HepG2 (cell line): ENCODE measurements around the gene GOLGA7B. TPM values are rescaled to one million over a fixed set of nuclear protein-coding genes. Genes with fewer than 3 reads are reported as not detected.

ENCODE experiments used
- ATAC-seq: fragments of 200-7000 bp; cut with Tn5 transposase; 3 replicates; pipeline ENCODE4 v1.9.1; 2020; ENCODE audit warnings: mild to moderate bottlenecking, moderate library complexity
- BruUV-seq: library from RNA; stranded (reverse); fragments of 400-500 nt; replicated peaks from 2 replicates; lab custom pipeline; 2021; lab: Mats Ljungman, UMichigan
- CTCF ChIA-PET: fragments of 300-600 bp; formaldehyde crosslinking; extraction: SDS; loops from one replicate; lab custom pipeline; 2021; ENCODE audit warnings: low total read pairs, inconsistent platforms, low intra/inter-chr PET ratio; lab: Yijun Ruan, JAX
- POLR2A ChIA-PET: fragments of 350-600 bp; sonication (Branson Sonifier 250); formaldehyde crosslinking; loops from one replicate; lab custom pipeline; 2020; ENCODE audit warnings: antibody characterized with exemption, inconsistent platforms; lab: Yijun Ruan, JAX
- DNase-seq: peaks from one replicate; pipeline ENCODE4 v3.0.0-alpha.2; 2015; ENCODE audit warnings: low spot score
- FAIRE-seq: peaks from 3 replicates; lab custom pipeline; 2011; peaks lifted over from hg19 to GRCh38; lab: Jason Lieb, UNC
- H2AFZ ChIP-seq: one replicate; pipeline ENCODE4 v1.6.1; 2011; ENCODE audit warnings: low read length, inconsistent platforms
- H3K27ac ChIP-seq: fragments of 300-600 bp; 3 replicates; pipeline ENCODE4 v1.8.0; 2011; ENCODE audit warnings: mixed run types, mild to moderate bottlenecking, mixed read lengths, low read length, inconsistent platforms; ENCODE audit not compliant: insufficient read depth; ENCODE audit errors: extremely low read length
- H3K27me3 ChIP-seq, 2 experiments: fragments of 200-600 bp in 1 of 2; 2 replicates in 1 of 2; 3 replicates in 1 of 2; pipeline versions ENCODE4 v1.6.0 to v1.8.0; 2011; ENCODE audit warnings: low read length in 2 of 2, mild to moderate bottlenecking in 2 of 2, moderate library complexity in 2 of 2, inconsistent platforms in 1 of 2; ENCODE audit not compliant: insufficient read depth in 2 of 2, control insufficient read depth in 1 of 2
- H3K36me3 ChIP-seq, 2 experiments: fragments of 200-600 bp in 1 of 2; replicated peaks in 1 of 2; 2 replicates in 1 of 2; 3 replicates in 1 of 2; pipeline versions ENCODE4 v1.5.1 to v1.8.0; 2011; ENCODE audit warnings: low read length in 2 of 2, inconsistent platforms in 1 of 2; ENCODE audit not compliant: insufficient read depth in 2 of 2, control insufficient read depth in 1 of 2
- H3K4me1 ChIP-seq: 2 replicates; pipeline ENCODE4 v1.5.1; 2012; ENCODE audit warnings: low read length, inconsistent platforms; ENCODE audit not compliant: insufficient read depth
- H3K4me2 ChIP-seq: 2 replicates; pipeline ENCODE4 v1.6.0; 2011; ENCODE audit warnings: low read depth, low read length, inconsistent platforms
- H3K4me3 ChIP-seq, 3 experiments: fragments of 200-600 bp in 1 of 3; sonication (generic), shearing (Covaris generic) in 1 of 3; replicated peaks in 1 of 3; 2 replicates each; pipeline ENCODE4 v1.5.1; 2011 to 2016; ENCODE audit warnings: low read length in 3 of 3, inconsistent platforms in 2 of 3, low read depth in 2 of 3, mild to moderate bottlenecking in 2 of 3, control low read depth in 1 of 3, mixed read lengths in 1 of 3; ENCODE audit not compliant: insufficient read depth in 1 of 3
- H3K79me2 ChIP-seq: one replicate; pipeline ENCODE4 v1.6.1; 2011; ENCODE audit warnings: low read length, inconsistent platforms; ENCODE audit not compliant: insufficient read depth
- H3K9ac ChIP-seq: 2 replicates; pipeline ENCODE4 v1.6.0; 2011; ENCODE audit warnings: mild to moderate bottlenecking, low read depth, low read length, inconsistent platforms; ENCODE audit not compliant: insufficient read depth
- H3K9me3 ChIP-seq: 2 replicates; pipeline ENCODE4 v1.5.1; 2012; ENCODE audit warnings: mild to moderate bottlenecking, low read length
- H4K20me1 ChIP-seq: 2 replicates; pipeline ENCODE4 v1.6.0; 2011; ENCODE audit warnings: inconsistent platforms, mild to moderate bottlenecking, low read length, moderate library complexity; ENCODE audit not compliant: insufficient read depth
- WGBS: methylation state at CpG from one replicate; pipeline ENCODE4 v1.1.6; 2017; ENCODE audit warnings: low lambda C conversion rate; 5-methylcytosine and 5-hydroxymethylcytosine counted together
- in situ Hi-C: cut with HindIII; loops from 2 replicates; pipeline ENCODE4 v1.10.0; 2017; ENCODE audit warnings: low pct_unique_long_range_greater_than_20kb; ENCODE audit not compliant: extremely low pct_ligation_motif_present
- intact Hi-C: fragments of 100-400 bp; cut with micrococcal nuclease; formaldehyde crosslinking; loops from one replicate; pipeline ENCODE4 v1.10.0; 2022; ENCODE audit not compliant: unreplicated experiment
- polyA plus RNA-seq, 8 experiments: library from polyadenylated mRNA; depleted of rRNA in 3 of 8; stranded (reverse) in 7 of 8; unstranded in 1 of 8; fragments of >200 nt; fragmentation: Illumina TruSeq in 4 of 8; extraction: Trizol in 4 of 8; gene quantifications; 2 replicates each; pipeline versions ENCODE4 v1.2.1 to v1.2.3, GENCODE V29; 2011 to 2016; ENCODE audit warnings: low read depth in 4 of 8, missing spikeins in 1 of 8, mixed read lengths in 1 of 8; ENCODE audit not compliant: insufficient read depth in 1 of 8
- total RNA-seq, 5 experiments: library from RNA; depleted of rRNA; stranded (reverse); fragments of >200 nt; fragmentation: Illumina TruSeq; extraction: Trizol; gene quantifications; 2 replicates each; pipeline ENCODE4 v1.2.3, GENCODE V29; 2016; ENCODE audit warnings: low read depth in 1 of 5
- TF ChIP-seq, protein P1 (sequence below): IDR thresholded peaks from 2 replicates; pipeline ENCODE4 v1.6.1; 2012; ENCODE audit warnings: low read depth, low read length, improper control_type of control experiment
- TF ChIP-seq, protein P2 (sequence below): sonication (generic); formaldehyde crosslinking; IDR thresholded peaks from 2 replicates; pipeline ENCODE4 v1.4.0; 2020; ENCODE audit warnings: missing genetic modification reagents
- TF ChIP-seq, protein P3 (sequence below): sonication (generic); formaldehyde crosslinking; conservative IDR thresholded peaks from 2 replicates; pipeline ENCODE4 v1.4.0; 2020; ENCODE audit warnings: missing genetic modification reagents

GOLGA7B gene
- total and polyA plus RNA-seq, 2 of the 13 experiments (the other 11 are each of a cell fraction or from before 2014, with no cell fraction given) = not detected

DNA sequence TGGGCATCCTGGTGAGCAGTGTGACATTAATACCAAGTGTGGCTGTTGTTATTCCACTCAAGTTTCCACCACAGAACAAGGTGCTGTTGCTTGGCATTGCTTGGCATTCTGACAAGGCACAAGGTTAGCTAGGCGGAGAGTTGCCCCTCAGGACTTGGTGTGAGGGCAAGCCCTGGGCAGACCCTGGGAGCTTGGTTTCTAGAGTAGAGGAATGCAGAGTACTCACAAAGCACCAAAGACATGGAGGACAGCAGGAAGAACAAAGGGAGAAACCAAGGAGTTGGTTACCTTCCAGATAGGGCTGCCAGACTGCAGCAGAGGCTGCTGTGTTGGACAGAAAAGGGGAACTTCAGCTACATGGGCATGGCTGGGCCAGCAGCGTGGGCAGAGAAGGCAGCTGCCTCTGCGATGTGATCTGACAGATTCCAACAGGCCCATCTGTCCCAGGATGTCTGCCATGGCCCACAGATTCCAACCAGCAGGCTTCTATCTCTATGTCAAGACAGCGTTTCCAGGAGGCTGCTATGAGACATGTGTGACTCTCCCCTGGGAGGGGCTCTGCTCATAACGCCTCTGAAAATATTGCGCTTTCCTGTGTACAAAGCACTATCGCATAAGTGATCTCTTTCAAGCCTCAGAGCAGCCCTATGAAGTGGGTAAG, 1.8 kb downstream of the GOLGA7B start:
- ATAC-seq (no peak), DNase-seq (no peak), FAIRE-seq (no peak)
- H3K9ac ChIP-seq = no peak overlapping the region
- BruUV-seq = no TSS peak
- no peak overlapping the region for H3K4me2 ChIP-seq
- no peaks in the 10 kb centered on the region for H3K4me1 ChIP-seq
- WGBS = 39% methylated on average over 5 of the region's 7 CpGs
- TF ChIP-seq, protein P1, sequence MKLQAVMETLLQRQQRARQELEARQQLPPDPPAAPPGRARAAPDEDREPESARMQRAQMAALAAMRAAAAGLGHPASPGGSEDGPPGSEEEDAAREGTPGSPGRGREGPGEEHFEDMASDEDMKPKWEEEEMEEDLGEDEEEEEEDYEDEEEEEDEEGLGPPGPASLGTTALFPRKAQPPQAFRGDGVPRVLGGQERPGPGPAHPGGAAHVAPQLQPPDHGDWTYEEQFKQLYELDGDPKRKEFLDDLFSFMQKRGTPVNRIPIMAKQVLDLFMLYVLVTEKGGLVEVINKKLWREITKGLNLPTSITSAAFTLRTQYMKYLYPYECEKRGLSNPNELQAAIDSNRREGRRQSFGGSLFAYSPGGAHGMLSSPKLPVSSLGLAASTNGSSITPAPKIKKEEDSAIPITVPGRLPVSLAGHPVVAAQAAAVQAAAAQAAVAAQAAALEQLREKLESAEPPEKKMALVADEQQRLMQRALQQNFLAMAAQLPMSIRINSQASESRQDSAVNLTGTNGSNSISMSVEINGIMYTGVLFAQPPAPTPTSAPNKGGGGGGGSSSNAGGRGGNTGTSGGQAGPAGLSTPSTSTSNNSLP = no peak
- TF ChIP-seq, protein P2, sequence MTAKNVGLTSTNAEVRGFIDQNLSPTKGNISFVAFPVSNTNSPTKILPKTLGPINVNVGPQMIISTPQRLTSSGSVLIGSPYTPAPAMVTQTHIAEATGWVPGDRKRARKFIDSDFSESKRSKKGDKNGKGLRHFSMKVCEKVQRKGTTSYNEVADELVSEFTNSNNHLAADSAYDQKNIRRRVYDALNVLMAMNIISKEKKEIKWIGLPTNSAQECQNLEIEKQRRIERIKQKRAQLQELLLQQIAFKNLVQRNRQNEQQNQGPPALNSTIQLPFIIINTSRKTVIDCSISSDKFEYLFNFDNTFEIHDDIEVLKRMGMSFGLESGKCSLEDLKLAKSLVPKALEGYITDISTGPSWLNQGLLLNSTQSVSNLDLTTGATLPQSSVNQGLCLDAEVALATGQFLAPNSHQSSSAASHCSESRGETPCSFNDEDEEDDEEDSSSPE (CRISPR knock-in tag) = no peak
- TF ChIP-seq, protein P3, sequence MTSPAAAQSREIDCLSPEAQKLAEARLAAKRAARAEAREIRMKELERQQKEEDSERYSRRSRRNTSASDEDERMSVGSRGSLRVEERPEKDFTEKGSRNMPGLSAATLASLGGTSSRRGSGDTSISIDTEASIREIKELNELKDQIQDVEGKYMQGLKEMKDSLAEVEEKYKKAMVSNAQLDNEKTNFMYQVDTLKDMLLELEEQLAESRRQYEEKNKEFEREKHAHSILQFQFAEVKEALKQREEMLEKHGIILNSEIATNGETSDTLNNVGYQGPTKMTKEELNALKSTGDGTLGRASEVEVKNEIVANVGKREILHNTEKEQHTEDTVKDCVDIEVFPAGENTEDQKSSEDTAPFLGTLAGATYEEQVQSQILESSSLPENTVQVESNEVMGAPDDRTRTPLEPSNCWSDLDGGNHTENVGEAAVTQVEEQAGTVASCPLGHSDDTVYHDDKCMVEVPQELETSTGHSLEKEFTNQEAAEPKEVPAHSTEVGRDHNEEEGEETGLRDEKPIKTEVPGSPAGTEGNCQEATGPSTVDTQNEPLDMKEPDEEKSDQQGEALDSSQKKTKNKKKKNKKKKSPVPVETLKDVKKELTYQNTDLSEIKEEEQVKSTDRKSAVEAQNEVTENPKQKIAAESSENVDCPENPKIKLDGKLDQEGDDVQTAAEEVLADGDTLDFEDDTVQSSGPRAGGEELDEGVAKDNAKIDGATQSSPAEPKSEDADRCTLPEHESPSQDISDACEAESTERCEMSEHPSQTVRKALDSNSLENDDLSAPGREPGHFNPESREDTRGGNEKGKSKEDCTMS (CRISPR knock-in tag) = no peak
- H3K79me2 ChIP-seq = no peaks in the 10 kb centered on the region
- in situ Hi-C loops = no loop called here
- H3K36me3 ChIP-seq = no peaks in the 10 kb centered on the region
- H3K27me3 ChIP-seq = peaks cover 0 to 26% of the 10 kb centered on the region in 2 experiments; a peak in 3 of 5 replicates
- POLR2A ChIA-PET = no interaction called here
- CTCF ChIA-PET = no interaction called here
- intact Hi-C loops = no loop called here
- no peaks in the 10 kb centered on the region for H3K9me3 ChIP-seq
- no peak overlapping the region for H3K27ac ChIP-seq
- no peak overlapping the region for H3K4me3 ChIP-seq
- no peak overlapping the region for H2AFZ ChIP-seq
- H4K20me1 ChIP-seq = 0 out of 2 replicates have a peak, but pooled peaks cover 3% of the 10 kb centered on the region
